Islet of Langerhans (tissue), 1 donor: ENCODE data around the gene NCKAP5L.
"Not testable (repeated sequence)": the region's sequence is repeated elsewhere in the genome, so short reads cannot be mapped to it uniquely, and the experiment has no call there.

Experiments used
- FAIRE-seq: peaks from one replicate; lab custom pipeline; 2011; peaks lifted over from hg19 to GRCh38; lab: Jason Lieb, UNC

NCKAP5L gene

DNA sequence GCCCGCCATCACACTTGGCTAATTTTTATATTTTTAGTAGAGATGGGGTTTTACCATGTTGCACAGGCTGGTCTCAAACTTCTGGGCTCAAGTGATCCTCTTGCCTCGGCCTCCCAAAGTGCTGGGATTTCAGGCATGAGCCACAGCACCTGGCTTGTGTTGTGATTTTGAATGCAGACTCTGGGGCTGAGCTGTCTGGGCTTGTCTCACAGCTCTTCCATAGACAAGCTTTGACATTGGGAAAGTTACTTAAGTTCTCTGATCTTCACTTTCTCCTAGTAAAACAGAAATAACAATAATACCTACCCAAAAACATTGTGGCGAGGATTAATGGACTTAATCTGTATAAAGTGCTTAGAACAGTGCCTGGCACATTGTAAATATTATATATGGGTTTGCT lies 50.9 kb downstream of the NCKAP5L start:
- no peak for FAIRE-seq

DNA sequence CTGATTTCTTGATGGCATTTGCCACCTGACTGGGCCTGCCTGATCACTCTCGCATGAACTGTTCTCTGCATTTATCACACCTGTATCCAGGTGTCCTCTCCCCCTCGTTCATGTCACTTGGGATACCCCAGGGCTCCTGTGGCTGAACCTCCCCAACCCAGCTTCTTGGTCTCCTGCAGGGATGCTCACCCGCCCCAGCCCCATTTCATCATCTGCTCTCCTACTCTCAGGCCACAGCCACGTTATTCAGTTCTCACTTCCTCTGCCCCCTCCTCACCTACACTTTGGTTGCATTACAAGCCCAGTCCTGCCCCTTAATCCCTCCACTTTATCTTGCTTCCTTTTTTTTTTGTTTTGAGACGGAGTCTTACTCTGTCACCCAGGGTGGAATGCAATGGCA lies 51.4 kb downstream of the NCKAP5L start:
- FAIRE-seq, result no peak

DNA sequence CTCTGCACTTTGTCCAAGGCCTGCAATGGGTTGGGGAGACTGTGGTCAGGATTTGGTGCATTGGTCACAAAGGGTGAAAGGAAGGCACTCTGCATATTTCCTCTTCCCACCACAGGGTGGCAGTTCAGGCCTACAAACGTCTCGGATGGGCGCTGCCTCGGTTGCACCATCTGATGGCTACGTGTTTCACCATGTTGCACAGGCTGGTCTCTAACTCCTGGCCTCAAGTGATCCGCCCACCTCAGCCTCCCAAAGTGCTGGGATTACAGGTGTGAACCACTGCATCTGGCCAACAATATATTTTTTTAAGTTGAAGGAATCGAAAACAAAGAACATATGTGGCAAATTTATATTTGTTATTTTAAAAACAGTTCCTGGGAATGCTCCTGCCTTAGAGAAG lies 51.8 kb downstream of the NCKAP5L start:
- no peak for FAIRE-seq

DNA sequence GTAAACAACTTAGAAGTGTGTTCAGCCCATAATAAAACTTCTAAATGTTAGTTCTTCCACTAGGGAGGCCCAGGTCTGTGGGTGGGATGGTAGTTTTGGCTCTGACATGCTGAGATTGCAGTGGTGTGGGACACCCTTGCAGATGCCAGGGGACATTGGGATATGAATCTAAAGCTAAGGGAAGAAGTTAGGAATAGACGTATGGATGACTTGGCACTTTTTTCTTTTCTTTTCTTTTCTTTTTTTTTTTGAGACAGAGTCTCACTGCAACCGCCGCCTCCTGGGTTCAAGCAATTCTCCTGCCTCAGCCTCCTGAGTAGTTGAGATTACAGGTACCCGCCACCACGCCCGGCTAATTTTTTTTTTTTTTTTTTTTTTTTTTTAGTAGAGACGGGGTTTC lies 55.1 kb downstream of the NCKAP5L start:
- FAIRE-seq, result not testable (repeated sequence)

DNA sequence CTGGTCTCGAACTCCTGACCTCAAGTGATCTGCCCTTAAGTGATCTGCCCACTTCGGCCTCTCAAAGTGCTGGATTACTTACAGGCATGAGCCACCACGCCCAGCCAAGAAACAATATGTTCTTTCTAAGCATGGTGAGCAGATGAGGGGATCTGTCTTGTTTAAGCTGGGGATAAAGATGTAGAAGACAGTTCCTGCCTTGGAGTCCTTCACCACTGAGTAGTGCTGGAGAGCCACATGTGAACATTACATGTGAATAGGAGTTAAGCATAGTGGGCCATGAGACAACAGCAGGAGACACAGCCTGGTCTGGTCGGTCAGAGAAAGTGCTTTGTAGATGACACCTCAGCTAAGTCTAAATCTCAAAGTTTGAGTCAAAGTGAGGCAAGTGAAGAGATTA lies 60.9 kb downstream of the NCKAP5L start:
- no peak for FAIRE-seq

DNA sequence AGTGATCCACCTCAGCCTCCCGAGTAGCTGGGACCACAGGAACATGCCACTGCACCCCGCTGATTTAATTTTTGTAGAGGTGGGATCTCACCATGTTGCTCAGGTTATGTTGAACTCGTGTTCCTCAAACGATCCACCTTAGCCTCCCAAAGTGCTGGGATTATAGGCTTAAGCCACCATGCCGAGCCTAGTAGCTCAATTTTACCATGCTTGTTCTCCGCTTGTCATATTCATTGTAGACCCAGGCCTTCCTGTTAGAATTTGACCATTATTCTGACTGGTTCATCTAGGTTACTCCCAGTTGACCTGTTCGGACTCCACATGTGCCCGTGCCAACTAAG lies 62.1 kb downstream of the NCKAP5L start:
- FAIRE-seq, result no peak

DNA sequence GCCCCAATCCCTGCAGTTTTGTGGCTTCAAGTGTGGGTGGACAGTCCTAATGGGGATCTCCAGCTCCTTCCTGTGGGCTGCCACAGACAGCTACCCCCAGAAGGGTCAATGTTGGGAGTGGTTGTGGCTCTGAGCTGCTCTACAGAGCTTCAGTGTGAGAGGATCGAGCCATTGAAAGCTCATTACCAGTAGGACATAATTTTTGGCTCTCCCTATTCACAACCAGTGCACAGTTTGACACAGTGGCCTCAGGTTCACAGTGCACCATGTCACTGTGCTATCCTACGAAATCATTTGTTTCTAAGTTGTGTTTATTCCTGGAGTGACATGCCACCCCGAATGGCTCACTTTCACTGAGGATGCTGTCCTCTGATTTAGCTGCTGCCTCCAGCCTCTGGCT lies 64.1 kb downstream of the NCKAP5L start:
- FAIRE-seq, result no peak

DNA sequence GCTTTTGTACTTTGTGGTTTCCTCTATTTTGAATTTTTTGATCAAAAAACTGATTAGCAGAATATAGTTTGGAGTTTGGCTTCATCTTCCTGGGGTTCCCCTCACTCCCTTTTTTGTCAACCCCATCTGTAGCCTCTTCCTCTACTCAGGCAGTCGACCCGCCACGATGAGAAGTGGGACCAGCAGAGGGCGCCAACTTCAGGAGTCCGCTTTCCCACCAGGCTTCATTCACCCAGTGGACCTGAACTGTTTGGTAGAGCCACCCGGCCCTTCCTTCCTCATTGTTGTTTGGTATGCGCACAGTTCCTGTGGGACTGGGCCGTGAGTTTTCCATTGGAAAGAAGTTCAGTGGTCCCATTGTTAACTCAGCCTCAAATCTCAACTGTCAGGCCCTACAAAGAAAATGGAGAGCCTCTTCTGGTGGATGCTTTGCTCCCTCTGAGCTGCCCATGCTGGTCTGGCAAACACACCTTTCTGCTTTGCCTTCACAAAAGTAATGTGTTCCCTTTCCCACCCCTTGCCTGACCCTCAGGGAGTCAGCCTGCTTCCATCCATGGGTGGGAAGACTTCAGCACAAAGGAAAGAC lies 65.1 kb downstream of the NCKAP5L start:
- no peak for FAIRE-seq

DNA sequence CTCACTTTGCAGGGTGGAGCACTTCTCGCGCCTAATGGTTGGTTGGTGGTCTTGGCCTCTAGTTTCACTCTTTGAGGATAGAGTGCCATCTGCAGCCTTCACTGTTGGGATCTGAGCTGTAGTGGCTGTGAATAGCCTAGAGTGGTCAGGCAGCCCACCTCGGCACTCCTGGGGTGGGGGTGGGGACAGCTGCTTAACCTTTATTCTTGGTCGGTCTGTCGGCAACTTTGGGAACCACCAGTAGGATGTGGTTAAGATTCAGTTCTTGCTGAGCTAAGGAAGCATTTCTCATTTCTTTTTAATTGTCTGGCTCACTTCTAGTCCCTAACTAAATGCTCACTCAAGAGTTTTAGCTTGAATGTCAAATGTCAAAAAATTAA lies 65.8 kb downstream of the NCKAP5L start:
- no peak for FAIRE-seq

DNA sequence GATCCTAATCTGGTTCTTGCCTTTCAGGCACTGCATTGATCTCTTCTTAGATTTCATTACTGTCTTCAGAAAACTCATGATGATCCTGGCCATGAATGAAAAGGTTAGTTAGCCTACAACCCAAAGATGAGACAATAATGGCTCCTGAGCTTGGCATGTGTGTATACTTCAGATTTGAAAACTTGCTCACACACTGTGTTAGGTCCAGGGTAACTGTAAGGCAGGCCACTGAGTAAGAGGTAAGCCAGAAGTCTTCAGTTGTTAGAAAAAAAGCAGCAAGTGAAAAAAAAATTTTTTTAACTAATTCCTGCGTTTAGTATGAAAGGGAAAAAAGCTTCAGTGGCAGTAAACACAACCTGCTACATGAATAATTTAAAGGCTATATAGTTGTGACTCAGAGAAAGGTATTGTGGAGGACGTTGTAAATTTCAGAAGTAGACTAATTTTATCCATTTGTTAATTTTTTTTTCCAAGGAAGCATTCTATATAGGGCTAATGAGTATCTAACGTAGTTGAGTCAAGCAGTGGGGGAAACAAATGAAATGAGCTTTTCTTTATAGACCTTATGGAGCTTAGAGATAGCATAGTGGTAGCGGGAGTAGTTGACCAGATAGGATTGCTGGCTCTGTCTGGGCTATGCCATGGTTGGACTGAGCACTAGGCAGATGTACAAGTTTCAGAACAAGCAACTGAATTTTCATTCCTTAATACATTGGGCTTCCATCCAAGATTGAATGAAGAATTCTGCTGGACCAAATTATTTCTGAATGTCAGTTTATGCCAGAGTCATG lies 66.3 kb downstream of the NCKAP5L start:
- FAIRE-seq, result no peak

DNA sequence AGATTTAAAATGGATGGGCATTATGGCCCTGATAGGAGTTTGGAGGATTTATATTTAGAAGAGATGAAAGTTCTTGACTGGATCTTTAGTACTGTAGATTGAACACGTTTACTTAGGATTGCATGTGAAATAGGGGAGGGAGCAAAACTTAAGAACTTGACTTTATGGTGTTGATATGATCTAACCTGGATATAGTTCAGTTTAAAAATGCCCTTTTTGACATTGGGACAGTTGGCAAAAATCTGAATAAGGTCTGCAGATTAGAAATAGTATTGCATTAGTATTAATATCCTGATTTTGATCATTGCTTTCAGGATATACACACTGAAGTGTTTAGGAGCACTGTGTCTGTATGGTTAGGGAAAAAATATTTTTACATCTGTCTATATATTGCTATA lies 77.2 kb downstream of the NCKAP5L start:
- no peak for FAIRE-seq

DNA sequence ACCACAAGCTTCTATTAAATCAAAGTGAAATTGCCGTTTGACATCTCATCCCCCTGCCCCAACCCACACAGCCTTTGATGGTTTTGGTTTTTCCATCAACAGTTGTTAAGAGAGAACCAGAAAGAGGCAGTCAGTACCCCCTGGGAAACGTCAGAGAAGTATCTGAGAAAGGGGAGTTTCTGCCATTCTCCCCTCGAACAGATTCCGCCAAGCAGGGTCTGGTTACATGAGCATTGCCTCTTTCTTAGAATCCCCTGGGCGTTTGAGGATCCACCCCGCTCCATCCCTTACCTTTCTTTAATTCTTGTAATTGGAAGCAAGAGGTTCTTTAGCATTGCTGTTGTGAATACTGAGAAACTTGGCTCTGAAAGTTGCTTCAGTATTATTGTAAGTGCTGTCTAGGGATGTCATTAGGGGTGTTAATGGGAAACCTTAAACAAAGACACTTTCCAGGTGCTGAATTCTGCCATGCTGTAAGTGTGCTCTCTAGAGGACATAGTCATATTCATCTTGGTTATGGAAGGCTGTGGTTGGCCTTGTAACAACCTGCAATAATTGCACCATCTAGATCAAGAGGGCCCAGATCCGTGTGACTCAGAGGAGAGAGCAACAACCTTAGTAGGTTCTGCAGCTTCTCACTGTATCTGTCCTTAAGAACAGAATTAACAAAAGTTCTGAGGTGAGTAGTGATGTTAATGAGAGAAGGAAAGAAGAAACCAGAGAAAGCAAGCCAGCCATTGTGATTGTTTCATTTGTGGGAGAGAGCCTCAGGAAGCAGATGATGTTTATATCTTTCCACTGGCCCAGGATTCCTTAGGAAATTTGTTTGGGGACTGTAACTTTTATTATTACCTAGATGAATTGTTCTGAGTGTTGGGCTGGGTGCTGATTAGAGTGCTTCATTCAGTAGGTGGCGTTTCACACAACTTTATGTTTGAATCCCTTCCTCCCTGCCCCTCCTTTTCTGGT lies 77.9 kb downstream of the NCKAP5L start:
- no peak for FAIRE-seq

DNA sequence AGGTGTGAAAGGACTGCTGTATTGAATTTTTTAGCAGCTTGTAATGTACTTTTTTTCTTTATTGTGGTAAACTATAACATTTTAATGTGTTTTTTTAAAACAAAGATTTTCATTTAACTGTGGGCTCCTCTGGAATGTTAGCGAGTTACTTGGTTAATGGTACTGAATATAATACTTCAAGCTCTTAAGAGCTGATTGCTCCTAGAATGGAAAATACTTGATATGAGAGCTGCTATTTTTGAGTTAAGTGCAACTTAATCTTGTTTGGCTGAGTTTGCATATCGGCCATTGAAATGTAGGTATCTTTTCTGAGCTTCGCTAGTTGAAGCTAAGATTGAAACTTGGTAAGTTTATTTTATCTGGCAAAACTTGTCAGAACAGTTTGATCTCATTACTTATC lies 79.4 kb downstream of the NCKAP5L start:
- FAIRE-seq, result no peak

DNA sequence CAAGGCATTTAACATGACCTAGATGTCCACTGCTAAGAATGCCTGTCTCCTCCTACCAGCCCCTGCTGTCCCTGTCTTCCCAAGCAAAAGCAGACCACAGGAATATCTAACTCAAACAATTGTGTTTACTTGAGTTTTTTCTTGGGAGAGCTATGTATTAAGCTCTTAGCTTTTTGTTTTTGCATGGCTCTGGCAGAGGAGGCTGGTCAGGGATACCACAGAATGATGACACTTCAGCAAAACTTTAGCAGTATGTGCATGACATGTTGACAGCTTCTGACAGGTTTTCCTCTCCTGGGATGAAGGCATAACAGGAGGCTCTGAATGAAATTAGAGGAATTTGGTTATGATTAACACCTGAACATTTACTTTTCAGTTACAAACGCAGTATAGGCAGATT lies 79.9 kb downstream of the NCKAP5L start:
- FAIRE-seq, result no peak

DNA sequence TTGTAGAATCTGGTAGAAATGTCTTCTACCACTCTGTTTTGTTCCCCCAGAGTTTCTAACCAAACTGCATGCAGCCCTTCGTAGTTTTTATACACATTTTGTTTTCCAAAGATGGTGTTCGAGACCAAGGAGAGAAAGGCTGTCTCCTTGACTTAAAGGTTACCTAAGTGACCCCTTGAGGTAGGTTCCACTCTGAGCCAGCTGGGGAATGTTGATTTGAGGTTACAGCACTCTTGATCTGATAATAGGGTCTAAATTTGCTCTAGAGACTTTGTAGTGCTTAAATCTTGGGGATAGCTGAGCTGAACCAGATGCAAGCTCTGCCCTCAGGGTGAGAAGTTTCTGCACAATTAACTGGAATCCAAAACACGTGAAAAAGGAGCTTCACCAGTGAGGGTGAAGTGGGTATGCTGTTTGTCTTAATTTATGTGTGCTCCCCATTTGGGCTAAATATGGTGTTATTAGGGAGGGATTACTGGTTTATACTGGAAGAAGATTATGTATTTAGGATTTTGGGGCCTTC lies 83.8 kb downstream of the NCKAP5L start:
- FAIRE-seq, result no peak

DNA sequence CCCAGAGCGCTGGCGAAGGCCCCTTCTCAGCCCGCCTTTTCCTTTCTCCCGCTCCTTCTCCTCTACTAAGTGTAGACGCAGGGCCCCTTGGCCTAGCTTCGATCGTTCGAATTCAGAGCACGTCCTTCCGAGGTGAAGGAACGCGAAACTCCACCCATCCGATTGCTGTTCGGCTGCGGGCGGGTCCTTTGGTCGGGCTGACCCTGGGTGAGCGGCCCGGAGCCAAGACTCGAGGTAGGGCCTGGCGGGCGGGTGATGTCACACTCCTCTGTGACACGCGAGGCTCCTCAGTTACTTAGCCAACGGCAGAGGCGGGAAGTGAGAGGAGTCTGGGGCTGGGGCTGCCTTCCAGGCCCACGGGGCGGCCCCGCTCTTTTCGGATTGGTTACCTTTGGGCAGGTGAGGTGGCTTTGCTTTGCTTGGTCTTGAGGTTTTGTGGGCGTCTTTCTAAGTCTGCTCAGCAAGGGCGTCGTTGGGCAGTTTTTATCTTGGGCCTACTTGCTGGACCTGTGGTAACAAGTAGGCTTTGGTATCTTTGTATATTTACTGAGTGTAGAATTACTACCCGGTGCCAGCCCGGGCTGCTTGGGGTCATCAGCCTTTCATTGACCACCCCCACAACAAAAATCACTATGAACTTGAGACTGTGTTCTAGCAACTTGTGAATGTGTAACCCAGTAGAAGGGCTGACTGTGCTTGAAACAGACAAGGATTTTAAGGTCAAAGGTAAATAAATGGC lies 86.2 kb downstream of the NCKAP5L start:
- no peak for FAIRE-seq
